Measurements from ENCODE around the gene CDK11B. TPM values are rescaled to one million over a fixed set of nuclear protein-coding genes. Genes with fewer than 3 reads are reported as not detected.
"Not testable (repeated sequence)": the region's sequence is repeated elsewhere in the genome, so short reads cannot be mapped to it uniquely, and the experiment has no call there.

The CDK11B gene
- total RNA-seq, 1 experiment from 2014 or later, result 30.1 TPM

DNA sequence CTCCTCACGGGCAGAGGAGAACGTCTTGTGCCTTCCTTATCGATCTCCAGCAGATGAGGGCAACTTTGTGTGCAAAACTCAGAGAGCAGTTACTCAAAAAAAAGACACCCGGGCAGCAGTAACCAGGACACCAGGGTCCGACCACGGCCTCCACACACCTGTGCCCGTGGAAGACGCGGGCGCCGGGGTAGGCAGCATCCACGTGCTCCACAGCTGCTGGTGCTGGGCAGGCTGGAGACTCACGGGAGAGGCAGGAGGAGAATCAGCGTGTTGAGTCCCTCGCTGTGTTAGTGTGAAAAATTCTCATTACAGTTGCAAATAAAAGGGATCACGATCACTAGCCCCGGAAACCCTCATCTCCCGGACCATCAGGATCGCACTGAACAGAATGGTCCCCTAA is 40.3 kb upstream of the CDK11B start:
- not testable (repeated sequence) for H4K91ac ChIP-seq (ENCODE audit: insufficient read length, low read depth, low read length); H3K27me3 Mint-ChIP-seq (ENCODE audit: low read depth); H2BK5ac ChIP-seq (ENCODE audit: insufficient read length, low read length); H3T11ph ChIP-seq (ENCODE audit: low read length); H4K5ac ChIP-seq (ENCODE audit: insufficient read length, low read depth, low read length); H3K4me2 ChIP-seq (ENCODE audit: insufficient read depth, insufficient read length, low read length); H2BK12ac ChIP-seq (ENCODE audit: insufficient read length, low read depth, low read length); H3K9me3 ChIP-seq (ENCODE audit: control insufficient read depth, low read depth, low read length); H4K8ac ChIP-seq (replicated peaks; ENCODE audit: insufficient read length, low read depth, low read length); H3K9me3 Mint-ChIP-seq; H3K56ac ChIP-seq (ENCODE audit: insufficient read length, low read depth, low read length); H3K4me1 ChIP-seq (ENCODE audit: insufficient read depth, low read length); H3K4ac ChIP-seq (ENCODE audit: low read depth, low read length); H3K36me3 Mint-ChIP-seq (ENCODE audit: insufficient read depth in 1 of 3, low read depth in 3 of 3); H4K20me1 ChIP-seq (ENCODE audit: control insufficient read depth, insufficient read depth, insufficient read length); H3K4me1 Mint-ChIP-seq; H3K27ac Mint-ChIP-seq; H3K79me1 ChIP-seq (ENCODE audit: insufficient read depth, low read depth, low read length, poor library complexity, severe bottlenecking); H2AK5ac ChIP-seq (ENCODE audit: insufficient read length, low read length); H3K79me2 ChIP-seq (ENCODE audit: insufficient read depth, low read length); H2AFZ ChIP-seq (ENCODE audit: low read length); H2BK120ac ChIP-seq (ENCODE audit: low read depth, low read length, poor library complexity, severe bottlenecking); H3K14ac ChIP-seq (ENCODE audit: insufficient read depth, low read length); H3K27ac ChIP-seq (ENCODE audit: insufficient read length, low read depth, low read length); H3K23ac ChIP-seq (ENCODE audit: insufficient read length, low read depth, low read length); H3K23me2 ChIP-seq (ENCODE audit: insufficient read length, low read depth, low read length, poor library complexity, severe bottlenecking); H3K4me3 Mint-ChIP-seq; H2BK20ac ChIP-seq (ENCODE audit: low read depth, low read length, poor library complexity, severe bottlenecking); H2BK15ac ChIP-seq (ENCODE audit: low read depth, low read length); H3K18ac ChIP-seq (ENCODE audit: insufficient read length, low read depth, low read length); H3K27me3 ChIP-seq (ENCODE audit: insufficient read depth, low read length); H3K9ac ChIP-seq (ENCODE audit: extremely low read depth, insufficient read length, low read length); DNase-seq
- WGBS (ENCODE audit: extremely low coverage, insufficient read length, low lambda C conversion rate), result no CpG with 5 or more reads among the region's 19 CpGs

DNA sequence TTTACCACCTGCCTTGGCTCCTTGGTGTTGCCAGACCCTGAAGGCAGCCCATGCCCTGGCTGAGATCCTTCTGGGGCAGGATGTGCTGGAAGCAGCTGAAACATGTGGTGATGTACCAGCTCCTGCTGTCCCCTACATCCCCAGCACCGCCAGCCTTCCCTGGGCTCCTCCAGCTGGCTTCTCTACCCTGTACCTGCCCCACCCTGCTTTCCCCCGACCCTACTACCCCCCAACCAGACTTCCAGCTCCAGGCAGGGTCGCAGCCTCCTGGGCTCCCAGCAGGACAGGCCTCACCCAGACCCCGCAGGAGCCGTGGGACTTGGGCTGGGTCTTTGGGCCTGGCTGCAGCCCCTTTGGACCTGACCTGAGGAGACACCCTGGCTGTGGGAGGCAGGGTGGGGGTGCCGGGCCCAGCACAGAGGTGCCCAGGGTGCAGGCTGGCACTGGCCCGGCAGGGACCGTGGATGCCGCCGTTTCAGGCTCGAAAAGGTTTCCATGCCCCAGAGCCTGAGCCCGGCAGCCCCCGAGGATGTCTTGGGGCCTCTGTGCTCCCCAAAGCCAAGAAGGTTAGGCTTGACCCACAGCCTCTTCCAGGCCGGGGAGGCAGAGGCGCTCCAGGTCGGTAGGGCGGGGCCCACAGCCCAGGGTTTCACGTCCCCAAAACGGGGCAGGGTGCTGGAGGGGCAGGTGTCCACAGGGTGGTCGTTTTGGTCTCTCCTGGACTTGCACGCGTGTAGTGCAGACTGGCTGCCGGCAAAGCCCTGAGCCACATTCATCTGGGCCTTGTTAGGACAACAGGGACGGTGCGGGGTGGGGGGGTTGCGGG is 38.8 kb upstream of the CDK11B start:
- not testable (repeated sequence) for H3K18ac ChIP-seq (ENCODE audit: insufficient read length, low read depth, low read length); H3K79me1 ChIP-seq (ENCODE audit: insufficient read depth, low read depth, low read length, poor library complexity, severe bottlenecking); H4K20me1 ChIP-seq (ENCODE audit: control insufficient read depth, insufficient read depth, insufficient read length); H3K27me3 Mint-ChIP-seq (ENCODE audit: low read depth); H3K56ac ChIP-seq (ENCODE audit: insufficient read length, low read depth, low read length); H3K4me1 Mint-ChIP-seq; H3T11ph ChIP-seq (ENCODE audit: low read length); H3K9ac ChIP-seq (ENCODE audit: extremely low read depth, insufficient read length, low read length); H3K4ac ChIP-seq (ENCODE audit: low read depth, low read length); DNase-seq; H3K4me3 Mint-ChIP-seq; H4K5ac ChIP-seq (ENCODE audit: insufficient read length, low read depth, low read length); H2BK120ac ChIP-seq (ENCODE audit: low read depth, low read length, poor library complexity, severe bottlenecking); H4K91ac ChIP-seq (ENCODE audit: insufficient read length, low read depth, low read length); H2AK5ac ChIP-seq (ENCODE audit: insufficient read length, low read length); H3K36me3 Mint-ChIP-seq (ENCODE audit: insufficient read depth in 1 of 3, low read depth in 3 of 3); H3K9me3 ChIP-seq (ENCODE audit: control insufficient read depth, low read depth, low read length); H3K27ac Mint-ChIP-seq; H4K8ac ChIP-seq (replicated peaks; ENCODE audit: insufficient read length, low read depth, low read length); H3K9me3 Mint-ChIP-seq; H2BK5ac ChIP-seq (ENCODE audit: insufficient read length, low read length); H3K23ac ChIP-seq (ENCODE audit: insufficient read length, low read depth, low read length); H2AFZ ChIP-seq (ENCODE audit: low read length); H2BK20ac ChIP-seq (ENCODE audit: low read depth, low read length, poor library complexity, severe bottlenecking); H3K23me2 ChIP-seq (ENCODE audit: insufficient read length, low read depth, low read length, poor library complexity, severe bottlenecking); H2BK15ac ChIP-seq (ENCODE audit: low read depth, low read length); H3K27ac ChIP-seq (ENCODE audit: insufficient read length, low read depth, low read length); H3K4me2 ChIP-seq (ENCODE audit: insufficient read depth, insufficient read length, low read length); H3K4me1 ChIP-seq (ENCODE audit: insufficient read depth, low read length); H3K79me2 ChIP-seq (ENCODE audit: insufficient read depth, low read length); H3K27me3 ChIP-seq (ENCODE audit: insufficient read depth, low read length); H3K14ac ChIP-seq (ENCODE audit: insufficient read depth, low read length); H2BK12ac ChIP-seq (ENCODE audit: insufficient read length, low read depth, low read length)
- WGBS (ENCODE audit: extremely low coverage, insufficient read length, low lambda C conversion rate), result no CpG with 5 or more reads among the region's 26 CpGs

Data from H9 (cell line).